NCI-H345 treated with DMSO at 0.1 percent for 48 hours (cell line): ENCODE measurements around the gene ALDH1A2.
"Not testable (repeated sequence)": the region's sequence is repeated elsewhere in the genome, so short reads cannot be mapped to it uniquely, and the experiment has no call there.

Experiments used
- DNase-seq: peaks from one replicate; lab custom pipeline; 2025; ENCODE audit not compliant: unreplicated experiment; lab: John Stamatoyannopoulos, UW

The ALDH1A2 gene

GRCh38 chr15:58069008-58069407 lies 3.5 kb upstream of the ALDH1A2 start:
- no peak for DNase-seq

- DNase-seq: peak; percentile 4
Measured at GRCh38 chr15:58066042-58066867, 744 bp upstream of the ALDH1A2 start.

GRCh38 chr15:58064980-58065444 lies 499 bp downstream of the ALDH1A2 start:
- no peak for DNase-seq

GRCh38 chr15:58064082-58064979 lies 1.2 kb downstream of the ALDH1A2 start:
- no peak for DNase-seq

- no peak for DNase-seq
Measured at GRCh38 chr15:58063614-58064013, 1.9 kb downstream of the ALDH1A2 start.

- no peak for DNase-seq
Measured at GRCh38 chr15:58062983-58063382, 2.5 kb downstream of the ALDH1A2 start.

GRCh38 chr15:58062175-58062574 lies 3.3 kb downstream of the ALDH1A2 start:
- no peak for DNase-seq

- no peak for DNase-seq
Measured at GRCh38 chr15:58060575-58060974, 4.9 kb downstream of the ALDH1A2 start.

GRCh38 chr15:58058729-58059128 lies 6.8 kb downstream of the ALDH1A2 start:
- DNase-seq: no peak

- no peak for DNase-seq
Measured at GRCh38 chr15:58058073-58058472, 7.4 kb downstream of the ALDH1A2 start.

- DNase-seq: no peak
Measured at GRCh38 chr15:58057559-58057958, 8.0 kb downstream of the ALDH1A2 start.

GRCh38 chr15:58056015-58056414 lies 9.5 kb downstream of the ALDH1A2 start:
- DNase-seq: no peak

- DNase-seq: no peak
Measured at GRCh38 chr15:58053315-58054153, 12.0 kb downstream of the ALDH1A2 start.

GRCh38 chr15:58052334-58052733 lies 13.2 kb downstream of the ALDH1A2 start:
- no peak for DNase-seq

- no peak for DNase-seq
Measured at GRCh38 chr15:58049520-58050227, 15.8 kb downstream of the ALDH1A2 start.

- DNase-seq: no peak
Measured at GRCh38 chr15:58048261-58048660, 17.2 kb downstream of the ALDH1A2 start.

GRCh38 chr15:58047149-58047548 lies 18.4 kb downstream of the ALDH1A2 start:
- DNase-seq: no peak

- no peak for DNase-seq
Measured at GRCh38 chr15:58046467-58046866, 19.0 kb downstream of the ALDH1A2 start.

- DNase-seq: not testable (repeated sequence)
Measured at GRCh38 chr15:58045376-58045775, 20.1 kb downstream of the ALDH1A2 start.

- no peak for DNase-seq
Measured at GRCh38 chr15:58044551-58044950, 21.0 kb downstream of the ALDH1A2 start.
